NCI-H748 treated with DMSO at 0.1 percent for 48 hours (cell line): Measurements from ENCODE around the gene NHLRC1.

Experiments used
- DNase-seq: peaks from one replicate; lab custom pipeline; 2025; lab: John Stamatoyannopoulos, UW

Gene NHLRC1

GRCh38 chr6:18087396-18088165 lies 34.9 kb downstream of the NHLRC1 start:
- DNase-seq, result no peak

GRCh38 chr6:18081025-18081668 lies 41.3 kb downstream of the NHLRC1 start:
- DNase-seq, result no peak

- DNase-seq, result no peak
Observed at GRCh38 chr6:18080544-18080943, 41.9 kb downstream of the NHLRC1 start.

- DNase-seq, result no peak
Observed at GRCh38 chr6:18078866-18079265, 43.6 kb downstream of the NHLRC1 start.

- no peak for DNase-seq
Observed at GRCh38 chr6:18076231-18076630, 46.2 kb downstream of the NHLRC1 start.

GRCh38 chr6:18072841-18073240 lies 49.6 kb downstream of the NHLRC1 start:
- no peak for DNase-seq

GRCh38 chr6:18070486-18070885 lies 52.0 kb downstream of the NHLRC1 start:
- DNase-seq, result no peak
